Epidermal melanocyte (primary cell): ENCODE results near the gene PTPN13.

Experiments
- DNase-seq: peaks from one replicate; pipeline ENCODE4 v3.0.0; 2011; ENCODE audit warnings: low spot score; ENCODE audit not compliant: insufficient read length

PTPN13 gene

GRCh38 chr4:86586626-86587380 lies 7.3 kb upstream of the PTPN13 start:
- DNase-seq, result no peak

- no peak for DNase-seq
These were observed 6.6 kb upstream of the PTPN13 start for GRCh38 chr4:86587381-86588140.

GRCh38 chr4:86592553-86593249 lies 1.4 kb upstream of the PTPN13 start:
- DNase-seq, result no peak

GRCh38 chr4:86594559-86595425 lies 677 bp downstream of the PTPN13 start:
- peak; percentile 25 for DNase-seq

GRCh38 chr4:86595426-86595805 lies 1.3 kb downstream of the PTPN13 start:
- no peak for DNase-seq

- no peak for DNase-seq
These were observed 2.7 kb downstream of the PTPN13 start for GRCh38 chr4:86596807-86597206.

GRCh38 chr4:86600007-86600653 lies 6.0 kb downstream of the PTPN13 start:
- DNase-seq, result no peak

GRCh38 chr4:86603311-86603885 lies 9.3 kb downstream of the PTPN13 start:
- no peak for DNase-seq

GRCh38 chr4:86606809-86607208 lies 12.7 kb downstream of the PTPN13 start:
- DNase-seq, result no peak

- no peak for DNase-seq
These were observed 14.8 kb downstream of the PTPN13 start for GRCh38 chr4:86608757-86609375.

- no peak for DNase-seq
These were observed 17.6 kb downstream of the PTPN13 start for GRCh38 chr4:86611757-86612156.

GRCh38 chr4:86613734-86614133 lies 19.6 kb downstream of the PTPN13 start:
- DNase-seq, result no peak

GRCh38 chr4:86614865-86615264 lies 20.8 kb downstream of the PTPN13 start:
- DNase-seq, result no peak

GRCh38 chr4:86615501-86615900 lies 21.4 kb downstream of the PTPN13 start:
- no peak for DNase-seq

- DNase-seq, result no peak
These were observed 25.5 kb downstream of the PTPN13 start for GRCh38 chr4:86619656-86620055.

- DNase-seq, result no peak
These were observed 27.3 kb downstream of the PTPN13 start for GRCh38 chr4:86621435-86621834.

GRCh38 chr4:86626066-86626465 lies 32.0 kb downstream of the PTPN13 start:
- DNase-seq, result no peak

- DNase-seq, result no peak
These were observed 33.5 kb downstream of the PTPN13 start for GRCh38 chr4:86627462-86628135.

GRCh38 chr4:86630629-86631028 lies 36.5 kb downstream of the PTPN13 start:
- DNase-seq, result no peak
